Measurements from ENCODE around the gene LACC1.

The LACC1 gene

DNA sequence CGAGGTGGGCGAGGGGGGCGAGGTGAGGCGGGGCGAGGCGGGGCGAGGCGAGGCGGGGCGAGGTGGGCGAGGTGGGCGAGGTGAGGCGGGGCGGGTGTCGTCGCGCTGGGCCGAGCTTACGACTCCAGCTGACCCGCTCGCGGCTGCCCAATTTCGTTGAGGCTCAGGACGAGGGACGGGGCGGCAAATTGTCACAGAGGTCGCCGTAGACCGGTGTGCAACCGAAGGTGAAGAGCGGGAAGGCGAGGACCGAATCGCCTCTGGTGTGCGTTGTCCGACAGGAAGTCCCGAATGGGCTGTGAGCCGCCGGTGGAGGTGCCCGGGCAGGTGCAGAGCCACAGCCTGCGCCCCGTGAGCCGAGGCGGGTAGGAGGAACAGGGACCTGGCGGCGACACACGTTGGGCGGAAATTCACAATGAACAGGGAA lies at the start of gene LACC1:
Gene LACC1 (plus strand): TSS at position 150 of the 427 bp plus-strand sequence. CDS start 1,082 bp downstream, outside the sequence.
- DNase-seq (ENCODE audit: low read depth in 2 of 2, low spot score in 1 of 2) = peak in 1 of 2 donors; percentile 41

DNA sequence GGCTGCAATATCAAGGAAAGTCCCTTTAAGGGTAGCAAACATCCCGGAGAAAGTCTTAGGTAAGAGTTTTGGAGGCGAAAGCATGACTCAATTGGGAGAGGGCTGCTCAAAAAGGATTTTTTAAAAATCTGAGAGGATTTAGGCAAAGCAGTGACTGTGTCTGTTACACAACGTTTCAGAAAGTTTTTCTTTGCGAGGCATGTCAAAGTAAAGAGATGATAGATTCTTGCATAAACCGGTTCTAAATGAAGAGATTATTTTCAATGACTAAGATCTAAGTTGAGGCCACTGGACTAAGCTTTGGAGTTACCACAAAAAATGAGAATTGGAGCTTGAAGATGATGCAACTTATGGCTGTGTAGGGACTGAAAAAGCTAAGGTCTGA lies 49.2 kb upstream of the LACC1 start:
- DNase-seq (ENCODE audit: low read depth in 2 of 2, low spot score in 1 of 2) = no peak

DNA sequence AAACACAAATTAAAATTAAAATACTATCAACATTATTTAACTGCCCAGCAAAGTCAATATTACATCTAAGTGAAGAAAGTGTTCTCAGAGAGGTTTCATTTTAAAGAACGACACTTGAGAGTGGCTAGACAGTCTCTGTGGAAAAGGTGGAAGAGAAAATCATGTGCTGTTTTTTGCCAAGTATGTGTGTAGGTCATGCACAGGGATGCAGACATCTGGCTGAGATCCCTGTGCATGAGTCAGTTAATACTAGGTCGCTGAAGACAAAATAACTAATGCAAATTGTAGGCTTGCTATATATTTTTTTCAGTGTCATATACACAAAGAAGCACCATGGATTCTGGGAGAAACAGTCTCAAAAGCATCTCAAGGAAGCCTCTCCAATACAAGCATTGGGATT lies 48.6 kb upstream of the LACC1 start:
- no peak for DNase-seq (ENCODE audit: low read depth in 2 of 2, low spot score in 1 of 2)

DNA sequence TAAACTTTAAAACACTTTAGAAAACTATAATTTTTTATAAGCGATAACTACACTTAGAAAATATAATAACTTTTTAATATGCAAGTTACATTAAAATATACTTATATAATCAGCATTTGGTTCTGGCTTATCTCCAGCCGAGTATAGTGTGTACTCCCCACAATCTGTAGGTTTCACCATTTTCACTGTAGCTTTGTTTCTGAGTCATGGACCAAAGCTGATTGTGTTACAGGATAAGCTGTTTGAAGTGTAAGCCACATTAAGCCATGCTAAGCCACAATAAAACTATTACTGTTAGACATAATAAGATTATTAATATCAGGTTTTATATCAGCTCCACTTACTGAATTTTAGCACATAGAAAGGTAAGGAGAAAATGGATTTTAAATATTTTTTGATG lies 44.0 kb upstream of the LACC1 start:
- DNase-seq (ENCODE audit: low read depth in 2 of 2, low spot score in 1 of 2) = no peak

DNA sequence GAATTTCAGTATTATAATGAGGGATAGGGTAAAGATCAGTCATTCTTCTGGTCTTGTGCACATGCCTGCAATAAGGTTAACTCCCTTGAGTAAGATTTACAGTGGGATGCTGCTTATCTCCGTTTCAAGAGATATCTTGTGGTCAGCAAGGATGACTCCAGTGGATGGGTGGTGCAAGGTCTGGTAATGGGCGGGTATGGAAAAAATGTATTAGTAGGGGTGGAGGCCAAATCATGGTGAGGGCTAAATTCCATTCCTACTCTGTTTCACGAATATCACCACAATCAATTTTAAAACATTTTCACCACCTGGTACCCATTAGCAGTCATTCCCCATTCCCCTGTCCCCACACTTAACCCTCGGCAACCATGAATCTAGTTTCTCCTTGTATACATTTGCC lies 40.8 kb upstream of the LACC1 start:
- no peak for DNase-seq (ENCODE audit: low read depth in 2 of 2, low spot score in 1 of 2)

DNA sequence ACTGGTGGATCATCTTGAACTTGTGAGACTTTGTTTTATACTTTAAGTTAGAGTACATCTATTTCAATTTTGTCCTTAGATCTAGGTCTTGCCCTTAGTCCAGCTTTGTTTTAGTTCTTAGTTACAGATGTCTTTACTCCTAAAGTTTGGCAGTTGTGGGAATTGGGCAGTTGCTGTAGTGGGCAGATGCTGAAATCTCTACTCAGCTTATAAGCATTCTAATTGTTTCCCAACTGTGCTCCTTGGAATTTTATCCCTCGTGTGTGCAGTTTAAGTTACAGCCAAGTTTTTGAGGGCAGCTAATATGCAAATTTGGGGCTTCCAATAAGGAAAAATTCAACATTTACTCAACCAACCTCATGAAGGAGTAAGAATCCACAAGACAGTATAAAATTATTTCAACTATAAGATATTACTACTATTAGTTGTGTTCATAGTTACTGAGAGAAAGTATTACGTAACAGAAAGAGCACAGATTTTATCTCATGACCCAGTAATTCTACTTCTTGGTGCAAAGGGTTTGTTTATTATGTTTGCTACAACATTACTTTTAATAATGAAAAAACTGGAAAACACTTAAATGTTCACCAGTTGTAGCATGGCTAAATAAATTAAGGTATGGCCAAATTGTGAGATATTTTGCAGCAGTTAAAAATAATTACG lies 33.1 kb upstream of the LACC1 start:
- DNase-seq (ENCODE audit: low read depth in 2 of 2, low spot score in 1 of 2) = no peak

DNA sequence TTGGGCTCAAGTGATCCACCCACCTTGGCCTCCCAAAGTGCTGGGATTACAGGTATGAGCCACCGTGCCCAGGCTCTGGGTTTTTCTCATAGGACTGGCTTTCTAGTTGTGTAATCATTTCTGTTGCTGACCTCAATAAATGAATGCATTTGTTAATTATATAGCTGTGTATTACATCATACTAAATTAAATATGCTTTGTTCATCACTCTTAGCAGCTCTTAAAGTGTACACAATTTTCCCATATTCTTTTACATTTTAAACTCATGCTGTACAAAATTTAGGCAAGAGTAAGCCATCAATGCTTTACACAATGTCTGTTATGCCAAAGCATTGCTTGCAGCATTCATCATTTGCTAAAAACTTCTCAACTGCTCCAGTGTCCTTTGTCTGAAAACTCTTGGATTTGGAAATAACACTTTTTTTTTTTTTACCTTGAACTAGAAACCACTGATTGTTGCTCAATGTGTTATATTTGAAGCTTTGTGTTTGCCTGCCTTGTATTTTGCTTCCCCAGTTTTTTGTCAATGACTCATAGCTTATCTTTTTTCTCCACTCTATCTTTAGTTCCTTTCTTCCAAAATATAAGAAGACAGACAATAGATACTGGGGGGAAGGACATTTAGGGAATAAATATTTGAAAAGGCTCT lies 31.6 kb upstream of the LACC1 start:
- no peak for DNase-seq (ENCODE audit: low read depth in 2 of 2, low spot score in 1 of 2)

DNA sequence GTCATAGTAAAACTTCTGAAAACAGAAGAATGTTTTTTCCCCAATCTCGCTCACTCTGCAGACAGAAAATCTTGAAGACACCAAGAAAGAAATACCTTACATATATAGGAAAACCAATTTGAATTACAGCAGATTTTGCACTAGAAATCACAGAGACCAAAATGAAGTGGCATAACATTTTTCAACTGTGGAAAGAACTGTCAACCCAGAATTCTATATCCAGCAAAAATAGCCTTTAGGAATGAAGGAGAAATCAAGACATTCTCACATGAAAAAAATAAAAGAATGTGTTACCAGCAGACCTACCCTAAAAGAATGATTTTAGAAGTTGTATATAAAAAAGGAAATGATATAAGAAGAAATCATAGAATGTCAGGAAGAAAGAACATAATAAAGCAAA lies 28.8 kb upstream of the LACC1 start:
- DNase-seq (ENCODE audit: low read depth in 2 of 2, low spot score in 1 of 2) = no peak

DNA sequence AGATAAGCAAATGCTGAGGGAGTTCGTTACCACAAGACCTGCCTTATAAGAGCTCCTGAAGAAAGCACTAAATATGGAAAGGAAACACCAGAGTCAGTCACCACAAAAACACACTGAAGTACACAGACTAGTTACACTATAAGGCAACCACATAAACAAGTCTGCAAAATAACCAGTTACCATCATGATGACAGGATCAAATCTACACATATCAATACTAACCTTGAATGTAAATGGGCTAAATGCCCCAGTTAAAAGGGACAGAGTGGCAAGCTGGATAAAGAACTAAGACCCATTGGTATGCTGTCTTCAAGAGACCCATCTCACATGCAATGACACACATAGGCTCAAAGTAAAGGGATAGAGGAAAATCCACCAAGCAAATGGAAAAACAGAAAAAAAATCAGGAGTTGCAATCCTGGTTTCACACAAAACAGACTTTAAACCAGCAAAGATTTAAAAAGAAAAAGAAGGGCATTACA lies 26.7 kb upstream of the LACC1 start:
- no peak for DNase-seq (ENCODE audit: low read depth in 2 of 2, low spot score in 1 of 2)

DNA sequence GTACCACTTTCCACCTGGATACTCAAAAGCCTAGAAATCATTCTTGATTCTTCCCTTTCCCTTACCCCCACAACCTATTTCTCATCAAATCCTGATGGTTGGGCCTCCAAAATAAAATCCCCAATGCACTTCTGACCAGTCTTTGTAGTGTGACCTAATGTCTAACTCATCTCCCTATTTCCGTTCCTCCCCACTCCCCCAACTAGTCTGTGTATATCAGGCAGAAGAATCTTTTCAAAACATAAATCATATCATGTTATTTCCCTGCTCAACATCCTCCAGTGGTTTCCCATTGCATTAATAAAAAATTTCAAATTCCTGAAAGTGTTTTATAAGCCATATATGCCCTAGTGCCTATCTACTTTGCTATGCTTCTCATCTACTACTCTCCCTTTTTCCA lies 17.8 kb upstream of the LACC1 start:
- DNase-seq (ENCODE audit: low read depth in 2 of 2, low spot score in 1 of 2) = no peak

DNA sequence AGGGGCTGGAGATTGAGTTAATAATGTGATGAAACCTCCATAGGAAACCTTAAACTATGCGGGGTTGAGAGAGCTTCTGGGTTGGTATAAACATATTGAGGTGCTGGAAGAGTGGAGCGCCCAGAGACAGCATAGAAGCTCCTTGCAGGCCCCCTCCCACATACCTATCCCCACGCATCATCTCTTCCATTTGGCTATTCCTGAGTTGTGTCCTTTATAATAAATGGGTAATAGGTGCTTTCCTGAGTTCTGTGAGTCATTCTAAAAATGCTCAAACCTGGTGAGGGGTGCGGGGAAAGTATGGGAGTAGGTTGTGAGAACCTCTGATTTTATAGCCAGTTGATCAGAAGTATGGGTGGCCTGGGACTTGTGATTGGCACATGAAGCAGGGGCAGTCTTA lies 14.8 kb upstream of the LACC1 start:
- no peak for DNase-seq (ENCODE audit: low read depth in 2 of 2, low spot score in 1 of 2)

DNA sequence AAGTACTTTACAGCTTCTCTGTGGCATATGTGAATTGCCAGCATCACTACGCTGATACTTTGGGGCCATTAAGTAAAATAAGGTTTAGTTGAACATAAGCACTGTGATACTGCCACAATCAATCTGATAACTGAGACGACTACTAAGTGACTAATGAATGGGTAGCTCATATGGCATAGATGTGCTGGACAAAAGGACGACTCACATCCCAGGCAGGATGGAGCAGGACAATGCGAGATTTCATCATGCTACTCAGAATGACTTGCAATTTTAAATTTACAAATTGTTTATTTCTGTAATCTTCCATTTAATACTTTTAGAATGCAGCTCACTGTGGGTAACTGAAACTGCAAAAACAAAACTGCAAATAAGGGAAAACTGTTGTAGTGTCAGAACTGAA lies 13.8 kb upstream of the LACC1 start:
- no peak for DNase-seq (ENCODE audit: low read depth in 2 of 2, low spot score in 1 of 2)

DNA sequence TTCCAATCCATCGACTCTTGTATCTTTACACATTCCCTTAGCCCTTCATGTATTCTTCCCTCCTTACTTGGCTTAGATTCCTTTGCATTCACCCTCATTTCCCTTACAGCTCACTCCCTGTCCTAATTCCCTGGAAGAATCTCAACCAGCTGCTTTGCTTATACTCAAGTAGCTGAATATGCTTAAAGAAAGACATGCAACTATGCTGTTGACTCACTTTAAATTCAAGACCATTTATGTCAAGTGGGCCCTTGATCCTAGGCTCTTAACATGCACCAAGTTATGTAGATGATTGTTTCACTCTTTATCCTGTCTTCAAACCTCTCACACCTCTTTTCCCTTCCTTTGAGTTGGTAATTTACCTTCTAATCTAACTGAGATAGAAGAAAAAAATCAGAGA lies 7.5 kb upstream of the LACC1 start:
- DNase-seq (ENCODE audit: low read depth in 2 of 2, low spot score in 1 of 2) = no peak

DNA sequence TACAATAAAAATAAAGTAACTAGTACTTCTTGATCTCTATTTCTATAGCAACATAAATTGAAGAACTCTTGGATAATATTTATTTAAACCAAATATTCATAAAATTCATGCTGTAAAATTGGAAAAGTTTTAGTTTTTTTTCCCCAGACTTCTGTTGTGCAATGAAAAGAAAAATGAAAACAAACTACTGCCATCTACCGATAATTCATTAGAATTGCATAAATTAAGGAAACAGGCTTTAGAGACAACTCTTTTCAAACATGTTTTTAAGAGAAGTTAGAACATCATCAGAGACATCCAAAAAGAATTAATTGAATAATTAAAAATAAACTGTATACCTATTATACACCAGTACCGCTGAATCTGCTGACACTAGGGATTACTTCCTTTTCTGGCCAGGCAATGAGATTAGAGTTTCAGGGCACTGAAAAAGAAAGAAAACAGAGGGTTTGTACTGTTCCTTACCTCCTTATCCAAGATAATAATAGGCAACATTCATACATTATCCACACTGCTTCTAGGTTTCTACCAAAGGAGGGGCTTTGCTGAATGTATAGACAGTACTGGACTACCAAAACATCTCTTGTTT lies 5.1 kb upstream of the LACC1 start:
- no peak for DNase-seq (ENCODE audit: low read depth in 2 of 2, low spot score in 1 of 2)

DNA sequence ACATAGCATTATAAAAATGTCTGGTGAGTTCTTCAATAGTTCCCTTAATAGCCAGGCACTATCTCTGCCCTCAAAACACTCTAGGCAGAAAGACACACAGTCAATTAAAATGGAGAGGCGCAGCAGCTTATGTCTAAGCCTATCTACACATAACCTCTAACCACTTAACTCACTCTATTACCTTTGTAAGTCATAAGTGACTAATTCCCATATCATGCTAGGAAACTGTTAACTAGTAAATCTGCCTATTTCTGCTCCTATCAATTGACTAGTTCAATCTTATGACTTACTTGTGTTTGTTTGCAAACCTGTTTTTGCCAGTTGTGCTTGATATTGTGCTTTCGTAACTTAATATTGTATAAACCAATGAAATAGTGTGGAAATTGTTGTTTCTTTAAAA lies 3.3 kb upstream of the LACC1 start:
- no peak for DNase-seq (ENCODE audit: low read depth in 2 of 2, low spot score in 1 of 2)

DNA sequence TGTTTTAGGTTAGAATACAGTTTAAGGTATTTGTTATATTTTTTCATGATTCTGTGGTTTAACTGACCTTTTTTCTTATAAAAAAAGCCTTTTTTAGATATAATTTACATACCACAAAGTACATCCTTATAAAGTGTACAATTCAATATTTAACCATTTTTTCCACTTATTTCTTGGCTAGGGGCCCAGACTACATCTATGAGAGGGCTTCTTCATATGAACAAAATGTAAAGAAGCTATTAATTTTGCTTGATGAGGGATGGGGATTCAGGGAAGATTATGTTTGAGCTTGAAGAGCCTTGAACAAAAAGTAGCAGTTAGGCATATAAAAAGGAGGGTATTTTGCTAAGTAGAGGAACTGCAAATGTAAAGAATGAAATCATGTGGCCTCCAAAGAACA lies 2.4 kb upstream of the LACC1 start:
- DNase-seq (ENCODE audit: low read depth in 2 of 2, low spot score in 1 of 2) = no peak

DNA sequence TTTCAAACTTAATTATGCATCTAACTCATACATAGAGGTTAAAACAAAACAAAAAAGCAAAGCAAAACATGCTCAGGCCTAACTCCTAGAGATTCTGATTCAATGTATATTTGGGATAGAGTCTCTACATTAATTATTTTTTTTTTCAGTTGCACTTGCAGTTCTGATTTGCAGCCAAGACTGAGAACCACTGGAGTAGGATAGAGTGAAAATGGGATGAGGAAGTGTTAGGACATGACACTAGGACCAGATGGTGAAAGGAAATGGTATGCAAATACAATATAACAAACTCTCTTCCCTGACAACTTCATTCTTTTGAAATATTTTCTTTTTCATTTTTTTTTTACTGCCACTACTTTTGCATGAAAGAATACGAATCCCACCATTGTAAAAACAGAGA lies 1.9 kb upstream of the LACC1 start:
- DNase-seq (ENCODE audit: low read depth in 2 of 2, low spot score in 1 of 2) = no peak

DNA sequence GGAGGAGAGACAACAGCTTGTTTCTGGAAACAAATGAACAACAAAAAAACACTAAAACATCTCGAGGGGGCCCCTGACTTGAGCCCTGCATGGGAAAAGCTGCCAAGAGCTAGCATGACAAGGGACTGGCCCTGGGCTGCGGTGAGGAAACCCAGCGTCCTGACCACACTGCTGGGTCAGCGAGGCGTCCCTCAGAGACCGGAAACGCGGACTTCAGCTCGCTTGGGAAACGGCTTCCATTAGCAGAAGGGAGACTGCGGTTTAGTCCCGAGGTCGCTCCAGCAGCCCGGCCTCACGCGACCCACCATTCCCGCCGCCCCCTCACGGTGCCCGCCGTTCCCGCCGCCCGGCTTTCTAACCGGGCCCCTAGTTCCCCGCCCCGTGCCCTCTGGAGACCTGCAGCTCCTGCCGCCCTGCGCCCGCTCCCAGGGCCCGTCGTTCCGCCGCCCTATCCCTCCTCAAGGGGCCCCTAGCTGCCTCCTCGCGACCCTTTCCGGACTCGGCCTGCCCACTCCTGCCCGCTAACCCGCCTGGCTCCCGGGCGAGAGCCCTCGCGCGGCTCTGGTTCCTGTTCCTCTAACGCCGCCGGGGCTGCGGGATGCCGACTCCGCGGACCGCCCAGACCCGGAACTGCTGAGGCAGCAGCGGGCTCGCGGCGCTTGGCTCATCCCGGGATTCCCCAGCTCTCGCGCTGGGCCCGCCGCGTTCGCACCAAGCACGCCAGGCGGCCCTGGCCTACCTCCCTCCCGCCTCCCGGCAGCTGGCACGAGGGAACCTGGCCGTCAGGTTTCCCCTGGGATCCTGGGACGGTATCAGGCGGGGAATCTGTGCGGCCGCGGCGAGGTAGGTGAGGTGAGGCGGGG lies 581 bp upstream of the LACC1 start, which contains the start of gene CCDC122:
Gene CCDC122 (minus strand): TSS at position 849 of the 863 bp plus-strand sequence. CDS start 10,364 bp downstream, outside the sequence.
- peak; percentile 38 to 52 for DNase-seq (ENCODE audit: low read depth in 2 of 2, low spot score in 1 of 2)

DNA sequence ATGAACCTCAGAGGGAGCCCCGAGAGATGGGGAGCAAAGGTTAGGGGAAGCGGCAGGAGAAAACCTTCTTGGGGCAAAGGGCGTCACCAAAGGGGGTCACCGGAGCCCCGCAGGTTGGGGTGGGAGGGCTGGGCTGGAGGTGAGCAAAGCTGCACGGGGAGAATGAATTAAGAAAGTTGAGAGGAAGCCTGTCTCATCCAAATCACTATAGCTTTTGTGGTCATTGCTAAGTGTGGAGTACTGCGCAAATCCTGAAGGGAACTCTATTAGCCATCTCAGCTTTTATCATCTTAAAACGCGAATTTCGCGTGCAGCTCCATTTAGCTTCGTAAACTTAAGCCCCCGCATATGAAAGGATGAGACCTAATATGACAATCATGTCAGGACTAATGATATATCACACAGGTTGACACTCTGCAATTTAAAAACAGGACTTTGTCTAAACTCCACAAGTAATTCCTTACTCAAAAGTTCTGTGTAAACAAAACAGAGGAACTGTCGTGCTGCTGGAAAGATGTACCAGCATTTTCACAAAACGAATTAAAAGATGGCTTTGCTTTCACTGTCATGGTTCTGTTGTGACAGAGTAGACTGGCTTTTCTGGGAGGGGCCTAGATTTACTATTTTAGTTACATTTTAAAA lies 631 bp downstream of the LACC1 start:
- no peak for DNase-seq (ENCODE audit: low read depth in 2 of 2, low spot score in 1 of 2)

DNA sequence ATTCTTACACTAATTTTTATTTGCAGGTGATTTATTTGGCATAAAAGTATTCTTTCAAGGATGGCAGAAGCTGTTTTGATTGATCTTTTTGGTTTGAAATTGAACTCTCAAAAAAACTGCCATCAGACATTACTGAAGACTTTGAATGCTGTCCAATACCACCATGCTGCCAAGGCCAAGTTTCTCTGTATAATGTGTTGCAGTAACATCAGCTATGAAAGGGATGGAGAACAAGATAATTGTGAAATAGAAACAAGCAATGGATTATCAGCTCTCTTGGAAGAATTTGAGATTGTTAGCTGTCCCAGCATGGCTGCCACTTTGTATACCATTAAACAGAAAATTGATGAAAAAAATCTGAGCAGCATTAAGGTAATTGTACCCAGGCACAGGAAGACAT lies 1.2 kb downstream of the LACC1 start:
- no peak for DNase-seq (ENCODE audit: low read depth in 2 of 2, low spot score in 1 of 2)

DNA sequence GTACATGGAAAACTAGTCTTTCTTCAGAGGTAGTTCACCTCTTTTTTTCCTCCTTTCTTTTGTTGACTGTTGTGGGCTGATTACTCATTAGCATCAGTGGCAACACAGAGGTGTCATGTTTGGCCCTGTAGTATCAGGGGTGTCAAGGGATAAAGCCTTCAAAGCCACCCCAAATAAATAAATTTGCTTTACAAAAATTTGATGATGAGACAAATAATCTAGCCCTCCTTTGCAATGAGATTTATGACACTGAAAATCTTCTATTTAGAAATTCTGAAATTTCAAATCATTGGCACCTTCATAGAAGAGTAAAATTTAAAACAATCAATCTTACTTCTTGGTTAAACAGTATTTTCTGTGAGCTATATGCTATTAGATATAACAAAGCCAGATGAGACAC lies 1.9 kb downstream of the LACC1 start:
- no peak for DNase-seq (ENCODE audit: low read depth in 2 of 2, low spot score in 1 of 2)
